ENCODE measurements around the gene PARVB. TPM values are rescaled to one million over a fixed set of nuclear protein-coding genes. Genes with fewer than 3 reads are reported as not detected.

The PARVB gene
- total and polyA plus RNA-seq, 2 of the 8 experiments (the other 6 are each of a cell fraction or from before 2014, with no cell fraction given), result 14.5 to 18.6 TPM

GRCh38 chr22:44221710-44222475 lies 197.8 kb downstream of the PARVB start:
- H3K18ac ChIP-seq (ENCODE audit: extremely low read depth, low read length), result no peak overlapping the region
- H4K91ac ChIP-seq (replicated peaks; ENCODE audit: insufficient read length, low read length), result no peak overlapping the region
- no peak overlapping the region for H3K4me2 ChIP-seq (ENCODE audit: insufficient read depth in 1 of 2, low read depth in 2 of 2, low read length in 2 of 2)
- CTCF ChIA-PET (ENCODE audit: partially characterized antibody), result interaction anchor here (0.6 to 1.7 kb wide), 3 partner anchors 10 to 227 kb away, joined by 3 to 5 read pairs (median 3); no protein-coding TSS in a partner anchor
- no peak overlapping the region for H2BK12ac ChIP-seq (ENCODE audit: low read depth, low read length)
- no peaks in the 10 kb centered on the region for H3K79me1 ChIP-seq (ENCODE audit: low read depth, low read length)
- DNase-seq (ENCODE audit: low read depth in 1 of 2, low spot score in 2 of 2) (peak in 1 of 2 experiments; percentile 19), FAIRE-seq (no peak)
- H2BK20ac ChIP-seq (ENCODE audit: low read length), result no peak overlapping the region
- H2BK5ac ChIP-seq (ENCODE audit: low read depth, low read length), result no peak overlapping the region
- no peak overlapping the region for H4K5ac ChIP-seq (ENCODE audit: insufficient read length, low read depth, low read length)
- no peak overlapping the region for H2AFZ ChIP-seq (ENCODE audit: low read length)
- no peaks in the 10 kb centered on the region for H3K27me3 ChIP-seq (replicated peaks in 1 of 4; ENCODE audit: control insufficient read depth in 3 of 4, extremely low read depth in 1 of 4, insufficient read depth in 3 of 4, low read length in 3 of 4)
- no peak overlapping the region for H3K23ac ChIP-seq (ENCODE audit: insufficient read length)
- H3K4ac ChIP-seq (replicated peaks; ENCODE audit: insufficient read length, low read depth, low read length), result no peak overlapping the region
- no peaks in the 10 kb centered on the region for H3K79me2 ChIP-seq (ENCODE audit: control insufficient read depth in 1 of 2, insufficient read depth in 2 of 2, low read length in 2 of 2)
- no peak overlapping the region for H3K27ac ChIP-seq (ENCODE audit: low read depth, low read length)
- H2BK15ac ChIP-seq (ENCODE audit: low read length), result no peak overlapping the region
- POLR2A ChIA-PET (ENCODE audit: partially characterized antibody), result interaction anchor here (1.4 kb wide), 1 partner anchor 14 kb away, joined by 3 read pairs; no protein-coding TSS in a partner anchor
- 91% methylated on average over 11 of the region's 11 CpGs; no CpG with 5 or more reads in 1 of the 2 experiments for WGBS, 2 experiments (ENCODE audit: extremely low coverage in 1 of 2, insufficient coverage in 1 of 2, insufficient read length in 1 of 2, insufficient replicate concordance in 2 of 2, low coverage in 1 of 2, low lambda C conversion rate in 2 of 2, missing lambda C conversion rate in 1 of 2)
- no peak overlapping the region for H3K9ac ChIP-seq (replicated peaks in 1 of 4; ENCODE audit: extremely low read depth in 1 of 4, low read depth in 3 of 4, low read length in 3 of 4)
- H2BK120ac ChIP-seq (replicated peaks; ENCODE audit: low read depth, low read length), result no peak overlapping the region
- no peaks in the 10 kb centered on the region for H3K23me2 ChIP-seq (ENCODE audit: low read depth, low read length)
- H4K20me1 ChIP-seq (replicated peaks in 1 of 2; ENCODE audit: control insufficient read depth in 1 of 2, insufficient read depth in 2 of 2, low read length in 2 of 2), result no peaks in the 10 kb centered on the region
- H3K14ac ChIP-seq (ENCODE audit: insufficient read length), result no peak overlapping the region
- H3K9me3 ChIP-seq (ENCODE audit: insufficient read depth in 2 of 2, low read depth in 1 of 2, low read length in 1 of 2), result peaks cover 0 to 7% of the 10 kb centered on the region in 2 experiments; a peak in 1 of 4 replicates
- no peaks in the 10 kb centered on the region for H3K4me1 ChIP-seq (replicated peaks in 1 of 4; ENCODE audit: control insufficient read depth in 3 of 4, insufficient read depth in 4 of 4, low read length in 3 of 4)
- TF ChIP-seq SRF (IDR thresholded peaks at IDR 0.05; ENCODE audit: low read depth, low read length) (no peak), KDM1A (IDR thresholded peaks at IDR 0.05; ENCODE audit: borderline replicate concordance, low read length) (no peak), JUND (IDR thresholded peaks at IDR 0.05; ENCODE audit: low read length) (no peak), SUZ12 (IDR thresholded peaks at IDR 0.05; ENCODE audit: low read length) (no peak)
- H3K36me3 ChIP-seq (ENCODE audit: control insufficient read depth in 2 of 4, insufficient read depth in 4 of 4, low read length in 3 of 4), result no peaks in the 10 kb centered on the region
- H4K8ac ChIP-seq (ENCODE audit: extremely low read depth, insufficient read depth, low read length), result no peak overlapping the region
- H3K56ac ChIP-seq (replicated peaks; ENCODE audit: insufficient read length, low read depth, low read length), result no peak overlapping the region
- H2AK5ac ChIP-seq (ENCODE audit: low read depth, low read length), result no peak overlapping the region
- no peak overlapping the region for H3K4me3 ChIP-seq (ENCODE audit: extremely low read depth in 1 of 4, insufficient read depth in 2 of 4, low read depth in 3 of 4, low read length in 4 of 4)
